Subcutaneous abdominal adipose tissue (tissue), 5 donors: ENCODE results near the gene APEX1.

Experiments
- H3K27ac ChIP-seq: one replicate; pipeline ENCODE4 v1.7.0; 2013; ENCODE audit warnings: low read depth, mild to moderate bottlenecking, inconsistent platforms, low read length, moderate library complexity
- H3K27me3 ChIP-seq, 5 donors: one replicate each; pipeline ENCODE4 v1.7.0; 2013; ENCODE audit warnings: low read length in 5 of 5, inconsistent platforms in 1 of 5; ENCODE audit not compliant: control insufficient read depth in 5 of 5, insufficient read depth in 4 of 5
- H3K36me3 ChIP-seq, 5 donors: one replicate each; pipeline ENCODE4 v1.7.0; 2013; ENCODE audit warnings: low read length in 5 of 5; ENCODE audit not compliant: control insufficient read depth in 5 of 5, insufficient read depth in 5 of 5
- H3K4me1 ChIP-seq, 5 donors: one replicate each; pipeline ENCODE4 v1.7.0; 2013; ENCODE audit warnings: low read length in 5 of 5, mild to moderate bottlenecking in 3 of 5, moderate library complexity in 1 of 5; ENCODE audit not compliant: control insufficient read depth in 5 of 5, insufficient read depth in 5 of 5
- H3K4me3 ChIP-seq, 5 donors: one replicate each; pipeline ENCODE4 v1.7.0; 2013; ENCODE audit warnings: low read length in 5 of 5, low read depth in 1 of 5
- H3K9ac ChIP-seq, 5 donors: one replicate each; pipeline ENCODE4 v1.7.0; 2013; ENCODE audit warnings: low read length in 5 of 5, mild to moderate bottlenecking in 4 of 5, moderate library complexity in 3 of 5
- H3K9me3 ChIP-seq, 5 donors: one replicate each; pipeline ENCODE4 v1.7.0; 2013; ENCODE audit warnings: low read length in 5 of 5; ENCODE audit not compliant: control insufficient read depth in 5 of 5
- donor health status: healthy.
- donor health status: healthy.
- donor health status: healthy.
- donor health status: healthy.
- donor health status: healthy.

APEX1 gene

GRCh38 chr14:20454516-20455354 is at the start of gene APEX1, which contains the start of gene OSGEP:
Gene APEX1 (plus strand): TSS chr14:20455226. CDS start chr14:20455646, 420 bp downstream.
Gene OSGEP (minus strand): TSS chr14:20454812. CDS start chr14:20454683, 129 bp downstream.
- H3K4me1 ChIP-seq, result peaks cover 6 to 50% (median 37%) of the 10 kb centered on the region in 5 donors
- peak within 1 kb of the TSS; percentile 94 for H3K27ac ChIP-seq
- H3K9ac ChIP-seq, result peak within 1 kb of the TSS; percentile 68 to 82 (median 80)
- peaks cover 20 to 57% (median 50%) of the 10 kb centered on the region in 5 donors for H3K36me3 ChIP-seq
- H3K27me3 ChIP-seq, result no peaks in the 10 kb centered on the region
- peak within 1 kb of the TSS; percentile 82 to 95 (median 90) for H3K4me3 ChIP-seq
- no peaks in the 10 kb centered on the region for H3K9me3 ChIP-seq

GRCh38 chr14:20409226-20409625 is 45.8 kb upstream of the APEX1 start:
- H3K9ac ChIP-seq, result no peak overlapping the region
- H3K36me3 ChIP-seq, result peaks cover 9 to 43% (median 41%) of the 10 kb centered on the region in 5 donors
- H3K4me1 ChIP-seq, result peaks cover 2 to 22% (median 15%) of the 10 kb centered on the region in 5 donors
- H3K27ac ChIP-seq, result no peak overlapping the region
- no peak overlapping the region for H3K4me3 ChIP-seq
- H3K9me3 ChIP-seq, result no peaks in the 10 kb centered on the region
- H3K27me3 ChIP-seq, result no peaks in the 10 kb centered on the region

DNA sequence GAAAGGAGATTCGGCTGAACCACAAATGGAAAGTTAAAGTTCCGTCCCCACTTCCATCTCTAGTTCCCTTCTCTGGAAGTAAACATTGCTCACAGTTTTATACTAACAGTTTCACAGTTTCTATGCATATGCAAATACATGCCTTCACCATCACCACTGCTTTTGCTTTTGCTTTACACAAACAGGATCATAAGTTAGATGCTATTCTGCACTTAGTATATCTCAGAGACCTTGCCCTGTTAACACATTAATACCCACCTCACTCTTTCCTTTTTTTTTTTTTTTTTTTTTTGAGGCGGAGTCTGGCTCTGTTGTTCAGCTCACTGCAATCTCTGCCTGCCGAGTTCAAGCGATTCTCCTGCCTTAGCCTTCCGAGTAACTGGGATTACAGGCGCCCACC is 42.6 kb upstream of the APEX1 start:
- H3K4me3 ChIP-seq, result peak overlapping the region; percentile 69 to 96 (median 92)
- H3K36me3 ChIP-seq, result peaks cover 3 to 11% (median 11%) of the 10 kb centered on the region in 5 donors
- H3K9ac ChIP-seq, result peak overlapping the region in 4 of 5 donors; percentile 81 to 89 (median 88)
- no peaks in the 10 kb centered on the region for H3K27me3 ChIP-seq
- H3K27ac ChIP-seq, result peak overlapping the region; percentile 85
- H3K4me1 ChIP-seq, result peaks cover 2 to 28% (median 18%) of the 10 kb centered on the region in 5 donors
- no peaks in the 10 kb centered on the region for H3K9me3 ChIP-seq

GRCh38 chr14:20412876-20413743 is 41.9 kb upstream of the APEX1 start, which contains the start of gene TEP1:
Gene TEP1 (minus strand): TSS chr14:20413501. CDS start chr14:20408439, 5,062 bp downstream.
- Histone ChIP-seq H3K9me3 (no peaks in the 10 kb centered on the region), H3K27me3 (no peaks in the 10 kb centered on the region), H3K36me3 (peaks cover 0 to 4% (median 4%) of the 10 kb centered on the region in 5 donors), H3K4me1 (peaks cover 2 to 28% (median 18%) of the 10 kb centered on the region in 5 donors), H3K4me3 (peak within 1 kb of the TSS; percentile 69 to 96 (median 92)), H3K27ac (peak within 1 kb of the TSS; percentile 85), H3K9ac (peak within 1 kb of the TSS; percentile 81 to 89 (median 88))

GRCh38 chr14:20413744-20414082 is 41.3 kb upstream of the APEX1 start:
- Histone ChIP-seq H3K36me3 (no peaks in the 10 kb centered on the region), H3K4me1 (peaks cover 2 to 30% (median 22%) of the 10 kb centered on the region in 5 donors), H3K9me3 (no peaks in the 10 kb centered on the region), H3K27ac (peak overlapping the region; percentile 85), H3K4me3 (peak overlapping the region; percentile 69 to 96 (median 92)), H3K9ac (peak overlapping the region; percentile 81 to 89 (median 88)), H3K27me3 (no peaks in the 10 kb centered on the region)

DNA sequence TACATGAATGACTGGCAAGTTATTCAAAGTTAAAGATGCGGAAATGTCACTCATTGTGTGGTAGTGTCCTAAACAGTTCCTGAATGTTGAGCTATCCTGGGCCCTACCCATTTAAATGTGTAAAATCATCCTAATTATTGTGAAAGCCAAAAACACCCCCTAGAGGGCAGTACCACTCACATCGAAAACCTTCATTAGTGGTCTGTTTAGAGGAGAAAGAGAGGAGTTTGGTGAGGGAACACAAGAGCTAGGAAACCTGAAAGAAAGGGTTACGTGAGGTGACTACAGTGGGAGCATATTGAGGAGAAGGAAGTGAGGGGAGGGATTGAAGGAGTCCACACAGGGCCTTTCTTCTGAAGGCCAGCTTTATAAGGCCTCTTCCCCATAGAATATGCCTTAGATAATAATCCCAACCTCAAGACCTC is 39.2 kb upstream of the APEX1 start:
- Histone ChIP-seq H3K27me3 (no peaks in the 10 kb centered on the region), H3K36me3 (no peaks in the 10 kb centered on the region), H3K9me3 (no peaks in the 10 kb centered on the region), H3K9ac (no peak overlapping the region), H3K27ac (no peak overlapping the region), H3K4me1 (peaks cover 2 to 39% (median 31%) of the 10 kb centered on the region in 5 donors), H3K4me3 (no peak overlapping the region)

DNA sequence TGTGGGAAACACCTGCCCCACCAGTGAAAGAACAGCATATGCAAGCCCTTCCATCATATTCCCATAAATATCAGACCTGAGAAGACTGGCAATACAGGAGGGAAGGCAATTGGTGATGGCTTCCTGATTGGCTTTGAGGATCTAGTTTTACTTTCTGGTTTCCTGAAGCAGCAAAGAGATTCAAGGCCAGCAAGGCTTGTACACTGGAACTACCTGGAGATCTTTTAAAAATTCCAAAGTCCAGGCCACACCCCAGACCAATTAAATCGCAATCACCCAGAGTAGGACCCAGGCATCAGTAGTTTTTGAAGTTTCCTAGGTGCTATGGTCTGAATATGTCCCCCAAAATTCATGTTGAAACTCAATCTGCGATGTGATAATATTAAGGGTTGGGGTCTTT is 38.8 kb upstream of the APEX1 start:
- Histone ChIP-seq H3K27me3 (no peaks in the 10 kb centered on the region), H3K36me3 (no peaks in the 10 kb centered on the region), H3K4me1 (peaks cover 2 to 37% (median 31%) of the 10 kb centered on the region in 5 donors), H3K27ac (no peak overlapping the region), H3K9me3 (no peaks in the 10 kb centered on the region), H3K9ac (peak overlapping the region in 1 of 5 donors; percentile 9), H3K4me3 (no peak overlapping the region)

DNA sequence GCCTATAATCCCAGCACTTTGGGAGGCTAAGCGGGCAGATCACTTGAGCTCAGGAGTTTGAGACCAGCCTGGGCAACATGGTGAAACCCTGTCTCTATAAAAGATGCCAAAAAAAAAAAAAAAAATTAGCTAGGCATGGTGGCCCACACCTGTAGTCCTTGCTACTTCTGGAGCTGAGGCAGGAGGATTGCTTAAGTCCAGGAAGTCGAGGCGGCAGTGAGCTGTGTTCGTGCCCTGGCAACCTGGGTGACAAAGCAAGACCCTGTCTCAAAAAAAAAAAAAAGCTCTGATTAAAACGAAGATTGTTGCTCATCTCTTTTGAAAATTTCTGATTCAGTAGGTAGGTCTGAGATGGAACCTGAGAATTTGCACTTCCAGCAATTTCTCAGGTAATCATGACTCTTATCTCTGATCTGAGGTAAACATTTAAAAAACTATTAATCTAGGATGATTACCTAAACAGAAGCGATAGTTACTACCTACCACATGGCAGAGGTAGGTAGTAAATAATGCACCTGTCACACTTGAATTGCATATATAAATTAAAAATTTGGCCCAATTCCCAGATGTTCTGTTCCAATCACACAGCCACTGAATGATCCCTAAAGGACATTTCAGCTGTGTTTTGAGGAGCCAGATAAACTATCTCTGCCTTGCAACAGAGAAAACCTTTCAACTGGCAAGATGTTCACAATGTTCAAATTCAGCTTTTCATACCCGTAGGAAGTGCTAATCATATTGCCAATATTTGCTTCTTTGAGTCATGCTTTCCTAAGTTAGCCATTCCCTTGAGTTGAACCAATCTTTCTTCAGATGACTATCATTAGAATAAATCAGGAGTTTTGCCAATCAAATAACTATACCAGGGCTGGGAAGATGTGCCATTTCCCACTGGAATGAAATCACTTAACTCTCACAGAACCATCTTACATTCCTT is 37.5 kb upstream of the APEX1 start:
- no peak overlapping the region for H3K9ac ChIP-seq
- H3K36me3 ChIP-seq, result no peaks in the 10 kb centered on the region
- peaks cover 2 to 28% (median 22%) of the 10 kb centered on the region in 5 donors for H3K4me1 ChIP-seq
- no peaks in the 10 kb centered on the region for H3K9me3 ChIP-seq
- no peak overlapping the region for H3K4me3 ChIP-seq
- H3K27ac ChIP-seq, result no peak overlapping the region
- no peaks in the 10 kb centered on the region for H3K27me3 ChIP-seq

GRCh38 chr14:20418501-20418909 is 36.5 kb upstream of the APEX1 start:
- Histone ChIP-seq H3K27ac (no peak overlapping the region), H3K36me3 (no peaks in the 10 kb centered on the region), H3K9ac (no peak overlapping the region), H3K4me3 (no peak overlapping the region), H3K9me3 (no peaks in the 10 kb centered on the region), H3K27me3 (no peaks in the 10 kb centered on the region), H3K4me1 (peaks cover 2 to 24% (median 21%) of the 10 kb centered on the region in 5 donors)
